ENCODE data around the gene TOR1A.

Gene TOR1A

GRCh38 chr9:129765764-129766317, 58.1 kb downstream of the TOR1A start:
- no peaks in the 10 kb centered on the region for H3K79me2 ChIP-seq (ENCODE audit: insufficient read depth, low read length)
- no peaks in the 10 kb centered on the region for H3K4me1 ChIP-seq (ENCODE audit: insufficient read depth, low read length, poor library complexity, severe bottlenecking)
- no peak overlapping the region for H3K9ac ChIP-seq (ENCODE audit: low read depth, low read length, poor library complexity, severe bottlenecking)
- no peak overlapping the region for H3K4me2 ChIP-seq (ENCODE audit: low read depth, low read length, poor library complexity, severe bottlenecking)
- H3K4me3 ChIP-seq (ENCODE audit: low read length, poor library complexity, severe bottlenecking) = no peak overlapping the region
- no peaks in the 10 kb centered on the region for H4K20me1 ChIP-seq (ENCODE audit: insufficient read depth, low read length, poor library complexity, severe bottlenecking)
- H3K27me3 ChIP-seq (ENCODE audit: insufficient read depth, low read length, poor library complexity, severe bottlenecking) = no peaks in the 10 kb centered on the region
- no peaks in the 10 kb centered on the region for H3K9me2 ChIP-seq (replicated peaks; ENCODE audit: low read depth, low read length)
- TF ChIP-seq EZH2phosphoT487 (IDR thresholded peaks at IDR 0.05; ENCODE audit: borderline replicate concordance) = no peak
- TF ChIP-seq, protein P1, sequence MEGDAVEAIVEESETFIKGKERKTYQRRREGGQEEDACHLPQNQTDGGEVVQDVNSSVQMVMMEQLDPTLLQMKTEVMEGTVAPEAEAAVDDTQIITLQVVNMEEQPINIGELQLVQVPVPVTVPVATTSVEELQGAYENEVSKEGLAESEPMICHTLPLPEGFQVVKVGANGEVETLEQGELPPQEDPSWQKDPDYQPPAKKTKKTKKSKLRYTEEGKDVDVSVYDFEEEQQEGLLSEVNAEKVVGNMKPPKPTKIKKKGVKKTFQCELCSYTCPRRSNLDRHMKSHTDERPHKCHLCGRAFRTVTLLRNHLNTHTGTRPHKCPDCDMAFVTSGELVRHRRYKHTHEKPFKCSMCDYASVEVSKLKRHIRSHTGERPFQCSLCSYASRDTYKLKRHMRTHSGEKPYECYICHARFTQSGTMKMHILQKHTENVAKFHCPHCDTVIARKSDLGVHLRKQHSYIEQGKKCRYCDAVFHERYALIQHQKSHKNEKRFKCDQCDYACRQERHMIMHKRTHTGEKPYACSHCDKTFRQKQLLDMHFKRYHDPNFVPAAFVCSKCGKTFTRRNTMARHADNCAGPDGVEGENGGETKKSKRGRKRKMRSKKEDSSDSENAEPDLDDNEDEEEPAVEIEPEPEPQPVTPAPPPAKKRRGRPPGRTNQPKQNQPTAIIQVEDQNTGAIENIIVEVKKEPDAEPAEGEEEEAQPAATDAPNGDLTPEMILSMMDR (conservative IDR thresholded peaks at IDR 0.05; ENCODE audit: low read length) = no peak
- no peaks in the 10 kb centered on the region for H3K36me3 ChIP-seq (ENCODE audit: insufficient read depth, low read length)
- H3K9me3 ChIP-seq (ENCODE audit: insufficient read depth, low read depth, low read length) = no peaks in the 10 kb centered on the region
- no peak overlapping the region for H2AFZ ChIP-seq (ENCODE audit: low read length)
- no peaks in the 10 kb centered on the region for H3F3A ChIP-seq (ENCODE audit: low read depth)

- H3K4me1 ChIP-seq (ENCODE audit: insufficient read depth, low read length, poor library complexity, severe bottlenecking) = no peaks in the 10 kb centered on the region
- no peak overlapping the region for H3K4me3 ChIP-seq (ENCODE audit: low read length, poor library complexity, severe bottlenecking)
- no peak overlapping the region for H3K4me2 ChIP-seq (ENCODE audit: low read depth, low read length, poor library complexity, severe bottlenecking)
- H3K9me3 ChIP-seq (ENCODE audit: insufficient read depth, low read depth, low read length) = no peaks in the 10 kb centered on the region
- H4K20me1 ChIP-seq (ENCODE audit: insufficient read depth, low read length, poor library complexity, severe bottlenecking) = no peaks in the 10 kb centered on the region
- TF ChIP-seq, protein P1 (conservative IDR thresholded peaks at IDR 0.05; ENCODE audit: low read length) = no peak
- TF ChIP-seq EZH2phosphoT487 (IDR thresholded peaks at IDR 0.05; ENCODE audit: borderline replicate concordance) = no peak
- no peaks in the 10 kb centered on the region for H3K9me2 ChIP-seq (replicated peaks; ENCODE audit: low read depth, low read length)
- H3K9ac ChIP-seq (ENCODE audit: low read depth, low read length, poor library complexity, severe bottlenecking) = no peak overlapping the region
- no peak overlapping the region for H2AFZ ChIP-seq (ENCODE audit: low read length)
- no peaks in the 10 kb centered on the region for H3K79me2 ChIP-seq (ENCODE audit: insufficient read depth, low read length)
- no peaks in the 10 kb centered on the region for H3K36me3 ChIP-seq (ENCODE audit: insufficient read depth, low read length)
- H3F3A ChIP-seq (ENCODE audit: low read depth) = no peaks in the 10 kb centered on the region
- H3K27me3 ChIP-seq (ENCODE audit: insufficient read depth, low read length, poor library complexity, severe bottlenecking) = no peaks in the 10 kb centered on the region
Observed at GRCh38 chr9:129762985-129763926, 60.7 kb downstream of the TOR1A start.
